NOMO-1 treated with DMSO at 0.1 percent for 48 hours (cell line): ENCODE measurements around the gene TMC6.
"Not testable (repeated sequence)": the region's sequence is repeated elsewhere in the genome, so short reads cannot be mapped to it uniquely, and the experiment has no call there.

Experiments
- DNase-seq: peaks from one replicate; lab custom pipeline; 2025; ENCODE audit not compliant: unreplicated experiment; lab: John Stamatoyannopoulos, UW

Gene TMC6

GRCh38 chr17:78124081-78124835, 4.3 kb downstream of the TMC6 start:
- DNase-seq, result peak; percentile 92

- DNase-seq, result no peak
Measured at GRCh38 chr17:78123258-78123929, 5.2 kb downstream of the TMC6 start.

GRCh38 chr17:78122931-78123249, 5.7 kb downstream of the TMC6 start:
- no peak for DNase-seq

GRCh38 chr17:78122216-78122930, 6.2 kb downstream of the TMC6 start:
- no peak for DNase-seq

GRCh38 chr17:78121801-78122215, 6.7 kb downstream of the TMC6 start:
- no peak for DNase-seq

GRCh38 chr17:78120971-78121800, 7.4 kb downstream of the TMC6 start:
- no peak for DNase-seq

GRCh38 chr17:78120537-78120936, 8.0 kb downstream of the TMC6 start:
- no peak for DNase-seq

- no peak for DNase-seq
Measured at GRCh38 chr17:78118801-78119241, 9.7 kb downstream of the TMC6 start.

GRCh38 chr17:78117027-78117981, 11.3 kb downstream of the TMC6 start:
- no peak for DNase-seq

- no peak for DNase-seq
Measured at GRCh38 chr17:78116411-78116810, 12.1 kb downstream of the TMC6 start.

GRCh38 chr17:78115803-78116202, 12.8 kb downstream of the TMC6 start:
- DNase-seq, result not testable (repeated sequence)

- no peak for DNase-seq
Measured at GRCh38 chr17:78114831-78115723, 13.5 kb downstream of the TMC6 start.

- no peak for DNase-seq
Measured at GRCh38 chr17:78113804-78114785, 14.5 kb downstream of the TMC6 start.

GRCh38 chr17:78112518-78113471, 15.8 kb downstream of the TMC6 start:
- peak; percentile 59 for DNase-seq

- DNase-seq, result no peak
Measured at GRCh38 chr17:78111727-78112517, 16.6 kb downstream of the TMC6 start.
